NB4 (cell line): Measurements from ENCODE around the gene ZFP36L2.

ENCODE experiments used
- DNase-seq: peaks from one replicate; pipeline ENCODE4 v3.0.0; 2010; ENCODE audit warnings: low read depth
- H3K4me3 ChIP-seq: one replicate; pipeline ENCODE4 v1.5.1; 2011; ENCODE audit warnings: mild to moderate bottlenecking, low read depth, low read length, moderate library complexity
- MYC ChIP-seq: IDR thresholded peaks from 2 replicates; pipeline ENCODE4 v1.6.1; 2011; ENCODE audit warnings: low read depth, low read length
- POLR2A ChIP-seq: IDR thresholded peaks from 2 replicates; pipeline ENCODE4 v1.6.1; 2011; ENCODE audit warnings: mild to moderate bottlenecking; ENCODE audit not compliant: insufficient read length; ENCODE audit errors: extremely low read depth
- TF ChIP-seq, protein P1 (sequence below): IDR thresholded peaks from one replicate; pipeline ENCODE4 v1.5.1; 2012; ENCODE audit warnings: low read depth, low read length
- TF ChIP-seq, protein P2 (sequence below): IDR thresholded peaks from 2 replicates; pipeline ENCODE4 v1.6.1; 2011; ENCODE audit warnings: low read depth, low read length

Gene ZFP36L2

DNA sequence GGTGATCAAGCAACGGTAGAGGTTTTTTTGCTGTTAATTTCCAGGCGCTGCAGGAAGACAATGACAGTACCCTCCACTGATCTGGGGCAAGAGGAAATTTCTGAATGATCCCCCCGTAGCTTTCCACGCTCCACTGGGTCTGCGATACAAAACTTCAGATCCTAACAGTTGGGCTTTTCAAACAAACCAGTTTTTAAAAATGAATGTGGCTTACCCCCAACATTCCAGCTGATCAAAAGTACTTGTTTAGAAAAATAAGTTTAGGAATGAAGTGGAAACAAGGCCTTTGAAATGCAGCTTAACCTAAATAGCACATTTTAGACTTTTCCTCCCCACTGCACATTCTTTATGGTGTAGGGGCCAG, 5.7 kb downstream of the ZFP36L2 start:
- peak overlapping the region; percentile 88 for H3K4me3 ChIP-seq
- TF ChIP-seq, protein P1, sequence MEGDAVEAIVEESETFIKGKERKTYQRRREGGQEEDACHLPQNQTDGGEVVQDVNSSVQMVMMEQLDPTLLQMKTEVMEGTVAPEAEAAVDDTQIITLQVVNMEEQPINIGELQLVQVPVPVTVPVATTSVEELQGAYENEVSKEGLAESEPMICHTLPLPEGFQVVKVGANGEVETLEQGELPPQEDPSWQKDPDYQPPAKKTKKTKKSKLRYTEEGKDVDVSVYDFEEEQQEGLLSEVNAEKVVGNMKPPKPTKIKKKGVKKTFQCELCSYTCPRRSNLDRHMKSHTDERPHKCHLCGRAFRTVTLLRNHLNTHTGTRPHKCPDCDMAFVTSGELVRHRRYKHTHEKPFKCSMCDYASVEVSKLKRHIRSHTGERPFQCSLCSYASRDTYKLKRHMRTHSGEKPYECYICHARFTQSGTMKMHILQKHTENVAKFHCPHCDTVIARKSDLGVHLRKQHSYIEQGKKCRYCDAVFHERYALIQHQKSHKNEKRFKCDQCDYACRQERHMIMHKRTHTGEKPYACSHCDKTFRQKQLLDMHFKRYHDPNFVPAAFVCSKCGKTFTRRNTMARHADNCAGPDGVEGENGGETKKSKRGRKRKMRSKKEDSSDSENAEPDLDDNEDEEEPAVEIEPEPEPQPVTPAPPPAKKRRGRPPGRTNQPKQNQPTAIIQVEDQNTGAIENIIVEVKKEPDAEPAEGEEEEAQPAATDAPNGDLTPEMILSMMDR: no peak
- no peak for DNase-seq

DNA sequence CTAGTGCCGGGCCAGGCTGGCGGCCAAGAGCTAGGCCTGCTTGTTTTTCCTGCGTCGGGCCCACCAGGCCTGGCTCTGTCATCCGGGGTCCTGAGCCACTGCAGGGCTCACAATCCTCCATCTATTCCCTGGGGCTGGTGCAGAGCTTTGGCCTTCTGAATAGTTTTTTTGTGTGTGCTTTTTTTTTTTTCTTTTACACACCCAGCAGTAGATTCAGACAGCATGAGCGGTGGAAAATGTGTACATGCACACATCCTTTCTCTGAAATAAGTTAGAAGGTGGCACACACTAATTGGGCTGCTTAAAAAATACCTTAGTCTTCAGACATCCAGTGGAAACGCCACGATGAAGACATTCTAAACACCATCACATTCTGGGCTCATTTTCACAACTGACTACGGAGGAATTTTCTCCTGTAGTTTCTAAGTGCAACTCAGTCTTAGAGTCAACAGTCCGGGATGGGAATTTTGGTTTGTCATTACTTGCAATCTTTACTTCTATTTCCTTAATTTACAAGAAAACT, 6.1 kb downstream of the ZFP36L2 start:
- peak overlapping the region; percentile 88 for H3K4me3 ChIP-seq
- TF ChIP-seq MYC: no peak
- TF ChIP-seq, protein P1: no peak
- no peak for TF ChIP-seq POLR2A
- TF ChIP-seq, protein P2, sequence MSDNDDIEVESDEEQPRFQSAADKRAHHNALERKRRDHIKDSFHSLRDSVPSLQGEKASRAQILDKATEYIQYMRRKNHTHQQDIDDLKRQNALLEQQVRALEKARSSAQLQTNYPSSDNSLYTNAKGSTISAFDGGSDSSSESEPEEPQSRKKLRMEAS: no peak
- DNase-seq: no peak

DNA sequence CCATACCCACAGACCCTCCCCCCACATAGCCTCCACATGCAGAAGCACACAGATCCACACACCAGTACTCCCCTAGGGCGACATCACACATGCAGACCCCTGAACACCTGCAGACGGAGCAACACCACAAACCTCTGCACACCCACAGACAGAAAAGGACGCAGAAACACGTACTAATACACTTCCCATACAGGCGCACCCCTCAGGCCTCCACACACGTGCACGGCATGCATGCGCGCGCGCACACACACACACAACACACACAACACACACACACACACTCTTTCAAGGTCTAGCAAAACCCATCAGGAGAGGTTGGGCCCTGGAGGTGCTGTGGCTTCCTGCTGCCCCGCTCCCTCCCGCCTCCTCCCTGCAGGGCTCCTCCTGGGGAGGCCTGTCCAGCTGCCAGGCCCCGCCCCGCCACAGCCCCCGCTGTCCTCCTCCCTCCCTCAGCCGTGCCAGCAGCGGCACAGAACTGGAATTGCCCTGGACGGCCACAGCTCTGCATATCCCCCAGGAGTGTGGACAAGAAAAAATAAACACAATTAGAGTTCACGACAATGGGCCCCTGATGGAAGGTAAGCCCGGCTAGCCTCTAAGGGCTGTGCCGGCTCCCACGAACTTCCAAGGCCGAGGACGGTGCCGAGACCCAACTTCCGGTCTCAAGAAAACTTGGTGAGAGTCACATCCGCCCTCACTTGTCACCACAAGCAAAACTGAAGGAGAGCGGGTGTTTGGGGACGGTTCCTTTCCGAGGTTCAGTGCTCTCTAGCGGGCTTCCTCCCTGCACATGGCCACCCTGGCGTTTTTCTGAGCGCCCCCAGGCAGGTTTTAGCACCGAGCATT, 6.8 kb downstream of the ZFP36L2 start:
- peak overlapping the region; percentile 88 for H3K4me3 ChIP-seq
- peak; percentile 98 for DNase-seq
- TF ChIP-seq POLR2A: peak; percentile 74
- TF ChIP-seq, protein P2: peak; percentile 83
- TF ChIP-seq, protein P1: peak; percentile 3
- TF ChIP-seq MYC: peak; percentile 81

DNA sequence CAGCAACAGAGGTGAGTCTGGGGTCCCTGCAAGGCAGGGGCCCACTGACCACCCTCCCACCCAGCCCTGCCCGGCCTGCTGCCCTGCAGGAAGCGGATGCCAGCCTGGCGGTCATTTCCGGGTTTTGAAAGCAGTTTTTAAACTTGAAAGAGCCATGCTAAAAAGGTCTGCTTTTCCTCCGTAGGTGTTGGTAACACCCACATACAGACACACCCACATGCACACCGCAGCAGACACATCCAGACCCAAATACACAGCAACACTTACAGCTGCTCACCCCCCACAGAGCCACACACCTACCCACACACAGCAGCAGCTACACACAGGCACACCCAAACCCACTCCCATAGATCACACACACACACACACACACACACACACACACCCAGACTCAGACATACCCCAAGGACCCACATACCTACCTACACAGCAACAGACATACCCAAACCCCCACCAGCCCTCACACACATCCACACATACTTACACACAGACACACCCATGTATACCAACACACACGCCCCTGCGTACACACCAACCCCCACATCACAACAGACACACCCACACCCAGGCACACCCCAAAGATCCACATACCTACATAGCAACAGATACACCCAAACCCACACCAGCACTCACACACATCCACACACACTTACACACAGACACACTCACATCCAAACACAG, 7.6 kb downstream of the ZFP36L2 start:
- TF ChIP-seq MYC: peak; percentile 34; the same call in 1 of the 2 replicates
- TF ChIP-seq, protein P2: peak; percentile 59; the same call in 1 of the 2 replicates
- TF ChIP-seq POLR2A: peak; percentile 26
- TF ChIP-seq, protein P1: no peak
- DNase-seq: peak; percentile 87
- peak overlapping the region; percentile 88 for H3K4me3 ChIP-seq

DNA sequence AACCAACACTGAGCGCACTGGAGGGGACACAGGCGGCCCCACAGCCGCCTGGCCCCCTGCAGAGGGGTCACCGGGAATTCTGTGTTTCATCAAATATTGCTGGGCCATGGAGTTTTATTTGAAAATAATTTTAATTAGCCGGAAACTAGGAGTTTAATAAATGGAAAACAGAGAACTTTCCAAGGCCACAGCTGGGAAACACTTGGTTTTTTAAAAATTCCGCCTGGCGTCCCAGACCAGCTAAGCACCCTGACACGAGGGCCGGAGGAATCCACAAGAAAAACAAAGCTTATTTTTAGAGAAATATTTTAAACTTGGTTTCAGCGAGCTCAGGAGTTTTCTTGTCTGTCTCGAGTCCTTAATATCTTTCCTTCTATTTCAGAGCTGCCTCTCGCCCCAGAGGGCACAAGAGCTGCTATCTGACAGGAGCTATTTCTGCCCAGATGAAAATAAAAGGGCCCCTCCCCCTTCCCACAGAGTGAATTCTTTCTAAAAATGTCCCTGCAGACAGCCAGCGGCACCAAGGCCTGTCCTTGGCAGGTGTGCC, 8.2 kb downstream of the ZFP36L2 start:
- TF ChIP-seq MYC (0 out of 2 replicates have a peak, but pooled peaks have one; percentile 7), POLR2A (no peak)
- TF ChIP-seq, protein P1: no peak
- peak overlapping the region; percentile 88 for H3K4me3 ChIP-seq
- DNase-seq: no peak
